Effector memory CD8-positive, alpha-beta T cell (primary cell): Measurements from ENCODE around the gene CETP.
"Not testable (repeated sequence)": the region's sequence is repeated elsewhere in the genome, so short reads cannot be mapped to it uniquely, and the experiment has no call there.

Source experiments
- ATAC-seq: fragments of 150-1000 bp; cut with Tn5 transposase; replicated peaks from 2 replicates; pipeline ENCODE4 v1.10.0; 2021; ENCODE audit warnings: mild to moderate bottlenecking, moderate library complexity
- DNase-seq, 3 experiments: peaks; one replicate each; pipeline ENCODE4 v3.0.0; 2021
- H3K27ac Mint-ChIP-seq, 2 donors: one replicate each; pipeline ENCODE4 v1.8.0; 2022; ENCODE audit warnings: mild to moderate bottlenecking in 2 of 2, mixed read lengths in 2 of 2, moderate library complexity in 2 of 2
- H3K27me3 Mint-ChIP-seq, 2 donors: one replicate each; pipeline ENCODE4 v1.8.0; 2022; ENCODE audit warnings: mixed read lengths in 2 of 2
- H3K36me3 Mint-ChIP-seq: one replicate; pipeline ENCODE4 v1.8.0; 2022; ENCODE audit warnings: mild to moderate bottlenecking, moderate library complexity, mixed read lengths; ENCODE audit not compliant: insufficient read depth
- H3K4me1 Mint-ChIP-seq, 2 donors: one replicate each; pipeline ENCODE4 v1.8.0; 2022; ENCODE audit warnings: low read depth in 2 of 2, mixed read lengths in 2 of 2
- H3K4me3 Mint-ChIP-seq, 2 donors: one replicate each; pipeline ENCODE4 v1.8.0; 2022; ENCODE audit warnings: mild to moderate bottlenecking in 2 of 2, mixed read lengths in 2 of 2, moderate library complexity in 2 of 2
- H3K9me3 Mint-ChIP-seq, 2 donors: one replicate each; pipeline ENCODE4 v1.8.0; 2022; ENCODE audit warnings: mixed read lengths in 2 of 2

Gene CETP

DNA sequence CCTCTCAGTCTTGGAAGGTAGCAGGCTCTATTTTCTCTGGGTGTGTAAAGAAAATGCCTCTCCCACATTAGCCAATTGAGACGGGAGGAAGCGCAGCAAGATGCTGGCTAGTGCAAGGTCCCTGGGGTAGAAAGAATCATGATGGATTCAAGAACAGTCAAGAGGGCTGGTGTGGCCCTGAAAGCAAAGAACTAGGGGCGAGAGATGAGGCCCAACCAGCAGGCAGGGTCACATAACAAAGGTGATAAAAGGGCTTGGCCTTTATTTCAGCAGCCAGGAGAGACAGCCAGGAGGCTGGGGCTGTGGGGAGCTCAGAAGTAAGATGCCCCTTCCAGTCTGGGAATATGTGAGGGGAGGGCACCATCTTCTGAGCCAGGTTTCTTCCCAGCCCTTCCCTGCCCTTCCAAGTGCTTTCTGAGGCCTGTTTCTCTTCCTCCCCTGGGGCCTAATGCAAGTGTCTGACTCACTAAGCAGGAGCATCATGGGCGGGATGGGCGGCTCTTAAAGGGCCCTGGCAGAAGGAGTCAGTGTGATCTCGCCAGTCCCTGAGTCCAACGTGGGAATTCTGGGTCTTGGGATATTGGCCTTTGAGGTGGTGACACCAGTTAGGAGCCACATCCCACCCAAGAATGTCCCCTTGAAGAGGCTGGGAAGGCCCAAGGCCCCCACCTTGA, 23.7 kb downstream of the CETP start:
- Mint-ChIP-seq H3K4me1 (peaks cover 68% of the 10 kb centered on the region in 2 donors), H3K27me3 (no peaks in the 10 kb centered on the region), H3K36me3 (peaks cover 26% of the 10 kb centered on the region), H3K9me3 (no peaks in the 10 kb centered on the region), H3K27ac (peak overlapping the region; percentile 90 to 99), H3K4me3 (peak overlapping the region; percentile 31 to 33)
- ATAC-seq, result no peak
- no peak for DNase-seq

DNA sequence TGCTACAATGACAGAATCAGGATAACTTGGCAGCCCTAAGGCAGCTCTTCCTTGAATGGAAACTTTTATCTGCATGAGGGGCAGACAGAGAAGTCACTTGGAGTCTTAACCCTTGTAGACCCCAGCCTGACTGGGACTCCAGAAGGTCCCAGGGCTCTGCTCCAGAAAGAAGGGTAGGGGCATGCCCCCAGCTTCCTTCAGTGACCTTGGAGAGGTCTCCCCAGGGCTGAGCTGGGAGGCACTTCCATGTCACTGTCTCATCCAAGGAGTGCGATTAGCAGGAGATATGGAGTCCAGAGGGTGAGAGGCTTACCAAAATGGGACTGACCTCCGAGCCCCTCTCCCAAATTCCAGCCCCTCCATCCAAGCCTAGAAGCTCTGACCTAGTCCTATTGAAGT, 24.2 kb downstream of the CETP start:
- Mint-ChIP-seq H3K27ac (peak overlapping the region; percentile 90 to 99), H3K9me3 (no peaks in the 10 kb centered on the region), H3K4me3 (peak overlapping the region; percentile 31 to 96), H3K4me1 (peaks cover 70 to 73% of the 10 kb centered on the region in 2 donors), H3K36me3 (peaks cover 30% of the 10 kb centered on the region), H3K27me3 (no peaks in the 10 kb centered on the region)
- ATAC-seq, result no peak
- no peak for DNase-seq

- Mint-ChIP-seq H3K4me3 (peak overlapping the region in 1 of 2 donors; percentile 96), H3K27me3 (no peaks in the 10 kb centered on the region), H3K4me1 (peaks cover 67 to 71% of the 10 kb centered on the region in 2 donors), H3K27ac (peak overlapping the region; percentile 90 to 99), H3K36me3 (peaks cover 32% of the 10 kb centered on the region), H3K9me3 (no peaks in the 10 kb centered on the region)
- DNase-seq (no peak), ATAC-seq (no peak)
Observed at GRCh38 chr16:56986361-56986760, 24.6 kb downstream of the CETP start.

DNA sequence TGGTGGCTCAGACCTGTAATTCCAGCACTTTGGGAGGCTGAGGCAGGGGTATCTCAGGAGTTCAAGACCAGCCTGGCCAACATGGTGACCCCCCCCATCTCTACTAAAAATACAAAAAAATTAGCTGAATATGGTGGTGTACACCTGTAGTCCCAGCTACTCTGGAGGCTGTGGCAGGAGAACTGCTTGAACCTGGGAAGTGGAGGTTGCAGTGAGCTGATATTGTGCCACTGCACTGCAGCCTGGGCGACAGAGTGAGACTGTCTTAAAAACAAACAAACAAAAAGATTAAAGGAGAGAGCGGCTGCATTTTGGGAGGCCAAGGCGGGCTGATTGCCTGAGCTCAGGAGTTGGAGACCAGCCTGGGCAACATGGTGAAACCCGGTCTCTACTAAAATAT, 25.2 kb downstream of the CETP start:
- Mint-ChIP-seq H3K4me1 (peaks cover 66 to 71% of the 10 kb centered on the region in 2 donors), H3K4me3 (peak overlapping the region; percentile 91 to 96), H3K27ac (peak overlapping the region; percentile 90 to 99), H3K36me3 (peaks cover 33% of the 10 kb centered on the region)
- H3K27me3 Mint-ChIP-seq, H3K9me3 Mint-ChIP-seq, ATAC-seq, DNase-seq: not testable (repeated sequence)

GRCh38 chr16:56987692-56988091, 25.9 kb downstream of the CETP start:
- Mint-ChIP-seq H3K9me3 (no peaks in the 10 kb centered on the region), H3K27me3 (no peaks in the 10 kb centered on the region), H3K4me1 (peaks cover 62 to 74% of the 10 kb centered on the region in 2 donors), H3K27ac (peak overlapping the region; percentile 90 to 99), H3K4me3 (peak overlapping the region; percentile 91 to 96), H3K36me3 (peaks cover 35% of the 10 kb centered on the region)
- ATAC-seq (no peak), DNase-seq (no peak)

DNA sequence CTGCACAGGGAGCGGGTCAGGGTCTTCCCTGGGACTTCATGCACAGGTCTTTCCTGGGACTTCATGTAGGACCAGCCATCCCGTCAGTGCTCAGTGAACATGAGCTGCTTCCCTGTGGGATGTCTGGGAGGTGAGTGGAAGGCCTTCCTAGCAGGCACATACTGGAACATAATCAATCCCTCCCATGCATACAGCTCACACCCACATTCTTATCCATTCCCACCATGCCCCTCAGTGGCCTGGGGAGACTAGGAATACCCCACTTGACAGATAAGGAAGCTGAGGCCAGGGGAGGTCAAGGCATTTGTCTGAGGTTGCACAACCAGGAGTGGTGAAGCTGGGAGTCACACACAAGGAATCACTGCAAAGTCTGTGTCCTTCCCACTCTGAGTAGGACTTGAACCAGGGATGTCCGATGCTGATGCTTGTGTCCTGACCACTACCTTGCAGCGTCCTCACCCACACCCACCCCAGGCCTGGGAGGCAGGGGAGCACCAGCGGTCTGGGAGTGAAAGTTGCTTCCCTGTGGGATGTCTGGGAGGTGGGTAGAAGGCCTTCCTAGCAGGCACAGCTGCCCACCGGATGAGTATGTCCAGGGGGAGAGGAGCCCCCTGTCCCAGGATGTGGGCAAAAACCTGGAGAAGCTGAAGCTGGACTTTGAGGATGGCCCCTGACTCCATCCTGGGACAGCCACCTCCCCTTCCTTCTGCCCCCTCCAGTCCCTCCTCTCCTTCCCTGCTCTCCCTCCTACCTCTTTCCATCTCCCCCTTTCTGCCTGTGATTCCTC, 26.6 kb downstream of the CETP start:
- H3K27me3 Mint-ChIP-seq, result no peaks in the 10 kb centered on the region
- DNase-seq (no peak), ATAC-seq (no peak)
- H3K9me3 Mint-ChIP-seq, result no peaks in the 10 kb centered on the region
- peaks cover 38% of the 10 kb centered on the region for H3K36me3 Mint-ChIP-seq
- peak overlapping the region; percentile 91 to 96 for H3K4me3 Mint-ChIP-seq
- H3K27ac Mint-ChIP-seq, result peak overlapping the region; percentile 90 to 99
- peaks cover 66 to 77% of the 10 kb centered on the region in 2 donors for H3K4me1 Mint-ChIP-seq

DNA sequence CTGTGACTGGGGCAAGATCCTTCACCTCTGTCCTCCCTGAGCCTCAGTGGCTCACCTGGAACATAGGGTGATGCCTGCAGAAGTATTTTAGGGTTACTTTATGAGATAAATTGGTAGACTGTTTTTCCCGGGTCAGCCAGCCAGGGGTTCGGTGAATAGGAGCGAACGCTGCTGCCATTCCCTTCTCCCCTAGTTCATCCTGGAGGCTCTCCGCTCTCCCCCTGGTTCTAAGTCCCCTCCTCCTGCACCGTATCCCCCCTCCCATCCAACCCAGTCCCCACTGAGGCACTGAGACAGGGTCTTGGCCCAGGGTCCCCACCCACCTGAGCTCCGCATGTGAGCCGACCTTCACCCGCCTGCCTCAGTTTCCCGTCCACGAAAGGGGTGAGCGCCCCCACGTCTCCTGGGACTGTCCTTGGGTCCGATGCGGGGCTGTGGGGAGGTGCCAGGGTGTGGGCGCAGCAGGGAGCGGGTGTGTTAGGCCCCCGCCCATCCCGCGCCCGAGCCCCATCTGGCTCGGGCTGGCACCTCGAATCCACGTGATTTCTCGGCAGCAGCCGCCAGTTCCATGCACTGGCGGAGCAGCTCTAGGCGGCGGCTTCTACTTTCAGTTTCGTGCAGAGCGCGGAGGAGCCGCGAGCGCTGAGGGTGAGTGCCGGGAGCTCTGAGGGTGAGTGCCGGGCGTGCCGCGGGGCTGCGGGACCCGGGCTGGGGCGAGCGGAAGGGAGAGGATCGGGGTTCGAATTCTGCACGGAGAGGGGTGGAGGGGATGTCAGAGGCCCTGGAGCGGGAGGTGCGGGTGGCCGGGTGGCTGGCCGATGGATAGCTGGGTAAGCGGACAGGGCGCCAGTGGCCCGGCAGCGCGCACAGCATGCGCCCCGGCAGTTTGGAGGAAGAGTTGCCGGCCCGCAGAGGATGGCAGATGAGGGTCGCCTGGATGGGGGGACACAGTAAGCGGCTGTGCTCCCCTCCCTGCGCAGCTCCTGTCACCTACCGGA, 27.5 kb downstream of the CETP start, which contains the start of gene NLRC5:
NLRC5 (plus strand) TSS at position 610 of the 998 bp plus-strand sequence. CDS start 31,156 bp downstream, outside the sequence.
- ATAC-seq, result peak; percentile 88
- Mint-ChIP-seq H3K36me3 (peaks cover 43% of the 10 kb centered on the region), H3K27ac (peak within 1 kb of the TSS; percentile 90 to 99), H3K4me3 (peak within 1 kb of the TSS; percentile 91 to 96), H3K27me3 (no peaks in the 10 kb centered on the region), H3K9me3 (no peaks in the 10 kb centered on the region), H3K4me1 (peaks cover 72 to 86% of the 10 kb centered on the region in 2 donors)
- peak; percentile 85 to 86 (median 85) for DNase-seq

GRCh38 chr16:56989988-56990387, 28.2 kb downstream of the CETP start:
- ATAC-seq (no peak), DNase-seq (no peak)
- Mint-ChIP-seq H3K36me3 (peaks cover 43% of the 10 kb centered on the region), H3K4me1 (peaks cover 70 to 83% of the 10 kb centered on the region in 2 donors), H3K9me3 (no peaks in the 10 kb centered on the region), H3K4me3 (peak overlapping the region; percentile 91 to 96), H3K27ac (peak overlapping the region; percentile 90 to 99), H3K27me3 (no peaks in the 10 kb centered on the region)

- DNase-seq (no peak), ATAC-seq (no peak)
- Mint-ChIP-seq H3K4me1 (peaks cover 70 to 80% of the 10 kb centered on the region in 2 donors), H3K9me3 (no peaks in the 10 kb centered on the region), H3K27me3 (no peaks in the 10 kb centered on the region), H3K36me3 (peaks cover 47% of the 10 kb centered on the region), H3K27ac (peak overlapping the region; percentile 90 to 99), H3K4me3 (peak overlapping the region; percentile 91 to 96)
Observed at GRCh38 chr16:56990407-56991286, 28.9 kb downstream of the CETP start.

GRCh38 chr16:56992431-56992830, 30.7 kb downstream of the CETP start:
- Mint-ChIP-seq H3K36me3 (peaks cover 53% of the 10 kb centered on the region), H3K4me1 (peaks cover 73 to 77% of the 10 kb centered on the region in 2 donors), H3K27ac (peak overlapping the region; percentile 90 to 99), H3K4me3 (peak overlapping the region; percentile 75 to 91)
- H3K27me3 Mint-ChIP-seq, ATAC-seq, DNase-seq, H3K9me3 Mint-ChIP-seq: not testable (repeated sequence)

GRCh38 chr16:56993204-56993603, 31.5 kb downstream of the CETP start:
- no peaks in the 10 kb centered on the region for H3K27me3 Mint-ChIP-seq
- peaks cover 71 to 77% of the 10 kb centered on the region in 2 donors for H3K4me1 Mint-ChIP-seq
- DNase-seq, result no peak
- peaks cover 60% of the 10 kb centered on the region for H3K36me3 Mint-ChIP-seq
- H3K9me3 Mint-ChIP-seq, result no peaks in the 10 kb centered on the region
- ATAC-seq, result no peak
- H3K27ac Mint-ChIP-seq, result peak overlapping the region; percentile 90 to 97
- H3K4me3 Mint-ChIP-seq, result peak overlapping the region; percentile 75 to 91

DNA sequence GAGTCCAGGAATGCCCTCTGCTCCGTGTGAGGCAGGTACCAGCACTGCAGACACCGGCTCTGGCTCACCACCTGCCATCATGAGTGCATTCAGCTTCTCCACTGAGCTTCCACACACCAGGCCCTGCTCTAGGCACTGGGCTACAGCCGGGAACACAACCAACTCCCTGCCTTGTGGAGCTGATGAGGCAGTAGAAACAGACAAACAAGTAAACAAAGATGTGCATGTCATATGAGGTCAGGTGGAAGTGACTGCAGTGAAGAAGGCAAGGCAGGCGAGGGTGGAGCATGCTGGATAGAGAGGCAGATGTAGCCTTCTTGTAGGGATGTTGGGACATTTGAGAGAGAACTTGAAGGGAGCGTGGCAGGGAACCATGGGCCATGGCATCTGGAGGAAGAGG, 32.6 kb downstream of the CETP start:
- peak; percentile 7 for ATAC-seq
- peaks cover 70 to 76% of the 10 kb centered on the region in 2 donors for H3K4me1 Mint-ChIP-seq
- H3K27me3 Mint-ChIP-seq, result no peaks in the 10 kb centered on the region
- no peaks in the 10 kb centered on the region for H3K9me3 Mint-ChIP-seq
- H3K27ac Mint-ChIP-seq, result peak overlapping the region; percentile 90 to 97
- H3K36me3 Mint-ChIP-seq, result peaks cover 58% of the 10 kb centered on the region
- DNase-seq, result no peak
- H3K4me3 Mint-ChIP-seq, result peak overlapping the region; percentile 75 to 91
